OCI-LY1 (cell line): Measurements from ENCODE around the gene RTCB.

Experiments
- H2AFZ ChIP-seq: fragments of 200-600 bp; sonication (generic), shearing (Covaris generic); 2 replicates; pipeline ENCODE4 v1.6.0; 2014; ENCODE audit warnings: antibody characterized with exemption, mild to moderate bottlenecking, low read length
- H3F3A ChIP-seq: fragments of 200-600 bp; sonication (generic), shearing (Covaris generic); 2 replicates; pipeline ENCODE4 v1.6.0; 2014; ENCODE audit warnings: mild to moderate bottlenecking, antibody characterized with exemption, low read length, moderate library complexity; ENCODE audit not compliant: insufficient read depth
- H3K27ac ChIP-seq: fragments of 200-600 bp; sonication (generic); 2 replicates; pipeline ENCODE4 v1.5.1; 2014; ENCODE audit warnings: low read length, mixed run types, mild to moderate bottlenecking, low read depth; ENCODE audit not compliant: poor library complexity, severe bottlenecking
- H3K27me3 ChIP-seq: fragments of 200-600 bp; sonication (generic); 2 replicates; pipeline ENCODE4 v1.6.0; 2014; ENCODE audit warnings: antibody characterized with exemption, mild to moderate bottlenecking, low read length, moderate library complexity; ENCODE audit not compliant: insufficient read depth
- H3K36me3 ChIP-seq: fragments of 200-600 bp; sonication (generic); 2 replicates; pipeline ENCODE4 v1.6.1; 2014; ENCODE audit warnings: mild to moderate bottlenecking, antibody characterized with exemption, low read length, moderate library complexity, mixed read lengths; ENCODE audit not compliant: insufficient read depth
- H3K4me1 ChIP-seq: fragments of 200-600 bp; sonication (generic); 2 replicates; pipeline ENCODE4 v1.5.1; 2014; ENCODE audit warnings: mild to moderate bottlenecking, low read length, moderate library complexity; ENCODE audit not compliant: insufficient read depth, severe bottlenecking
- H3K4me2 ChIP-seq: fragments of 200-600 bp; sonication (generic), shearing (Covaris generic); 2 replicates; pipeline ENCODE4 v1.6.1; 2014; ENCODE audit warnings: low read length
- H3K4me3 ChIP-seq: fragments of 200-600 bp; sonication (generic); 2 replicates; pipeline ENCODE4 v1.5.1; 2014; ENCODE audit warnings: low read length, low read depth, mild to moderate bottlenecking, mixed read lengths; ENCODE audit not compliant: poor library complexity, severe bottlenecking
- H3K79me2 ChIP-seq: fragments of 200-600 bp; shearing (Covaris generic); 2 replicates; pipeline ENCODE4 v1.6.1; 2016; ENCODE audit warnings: mixed run types, low read length, mixed read lengths; ENCODE audit not compliant: insufficient read depth
- H3K9ac ChIP-seq: fragments of 200-600 bp; sonication (generic), shearing (Covaris generic); 2 replicates; pipeline ENCODE4 v1.6.1; 2014; ENCODE audit warnings: mild to moderate bottlenecking, low read length, mixed read lengths
- H3K9me2 ChIP-seq: fragments of 200-600 bp; sonication (generic), shearing (Covaris generic); 2 replicates; pipeline ENCODE4 v1.6.1; 2014; ENCODE audit warnings: low read depth, mild to moderate bottlenecking, low read length, mixed read lengths
- H3K9me3 ChIP-seq: fragments of 200-600 bp; shearing (Covaris generic); 2 replicates; pipeline ENCODE4 v1.6.1; 2014; ENCODE audit warnings: low read length, mixed read lengths
- H4K20me1 ChIP-seq: fragments of 200-600 bp; sonication (generic), shearing (Covaris generic); 2 replicates; pipeline ENCODE4 v1.6.0; 2016; ENCODE audit warnings: mild to moderate bottlenecking, low read length; ENCODE audit not compliant: insufficient read depth
- EZH2 ChIP-seq: fragments of 200-600 bp; sonication (generic), shearing (Covaris generic); IDR thresholded peaks from 2 replicates; pipeline ENCODE4 v1.8.0; 2017; ENCODE audit warnings: borderline replicate concordance, mixed run types, mild to moderate bottlenecking, antibody characterized with exemption, low read length, moderate library complexity, mixed read lengths
- TF ChIP-seq, protein P1 (sequence below): fragments of 200-600 bp; sonication (generic), shearing (Covaris generic); IDR thresholded peaks from 2 replicates; pipeline ENCODE4 v1.5.1; 2017; ENCODE audit warnings: mild to moderate bottlenecking, antibody characterized with exemption, low read length, moderate library complexity, mixed read lengths

The RTCB gene

DNA sequence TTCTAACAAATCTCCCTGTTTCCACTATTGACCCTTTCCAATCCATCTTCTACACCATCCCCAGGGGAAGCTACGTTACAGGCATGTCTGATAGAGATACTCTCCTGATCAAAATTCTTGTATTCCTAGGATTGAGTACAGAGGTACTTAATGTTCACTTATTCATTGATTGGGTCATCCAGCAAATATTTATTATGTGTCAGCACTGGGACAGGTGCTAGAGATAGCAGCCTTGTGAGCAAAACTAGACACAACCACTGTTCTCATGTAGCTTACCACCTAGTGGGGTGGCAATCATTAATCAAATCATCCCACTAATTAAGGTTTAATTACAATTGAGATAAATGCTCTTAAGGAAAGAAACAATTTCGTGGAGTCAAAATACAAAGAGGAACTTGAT, 9.4 kb upstream of the RTCB start:
- TF ChIP-seq, protein P1, sequence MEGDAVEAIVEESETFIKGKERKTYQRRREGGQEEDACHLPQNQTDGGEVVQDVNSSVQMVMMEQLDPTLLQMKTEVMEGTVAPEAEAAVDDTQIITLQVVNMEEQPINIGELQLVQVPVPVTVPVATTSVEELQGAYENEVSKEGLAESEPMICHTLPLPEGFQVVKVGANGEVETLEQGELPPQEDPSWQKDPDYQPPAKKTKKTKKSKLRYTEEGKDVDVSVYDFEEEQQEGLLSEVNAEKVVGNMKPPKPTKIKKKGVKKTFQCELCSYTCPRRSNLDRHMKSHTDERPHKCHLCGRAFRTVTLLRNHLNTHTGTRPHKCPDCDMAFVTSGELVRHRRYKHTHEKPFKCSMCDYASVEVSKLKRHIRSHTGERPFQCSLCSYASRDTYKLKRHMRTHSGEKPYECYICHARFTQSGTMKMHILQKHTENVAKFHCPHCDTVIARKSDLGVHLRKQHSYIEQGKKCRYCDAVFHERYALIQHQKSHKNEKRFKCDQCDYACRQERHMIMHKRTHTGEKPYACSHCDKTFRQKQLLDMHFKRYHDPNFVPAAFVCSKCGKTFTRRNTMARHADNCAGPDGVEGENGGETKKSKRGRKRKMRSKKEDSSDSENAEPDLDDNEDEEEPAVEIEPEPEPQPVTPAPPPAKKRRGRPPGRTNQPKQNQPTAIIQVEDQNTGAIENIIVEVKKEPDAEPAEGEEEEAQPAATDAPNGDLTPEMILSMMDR = no peak
- no peak for TF ChIP-seq EZH2
- H3F3A ChIP-seq = no peaks in the 10 kb centered on the region
- no peak overlapping the region for H3K4me3 ChIP-seq
- no peaks in the 10 kb centered on the region for H3K36me3 ChIP-seq
- H2AFZ ChIP-seq = no peak overlapping the region
- H3K9ac ChIP-seq = no peak overlapping the region
- H3K27ac ChIP-seq = no peak overlapping the region
- no peaks in the 10 kb centered on the region for H3K9me2 ChIP-seq
- H3K9me3 ChIP-seq = no peaks in the 10 kb centered on the region
- H3K4me1 ChIP-seq = no peaks in the 10 kb centered on the region
- H3K4me2 ChIP-seq = no peak overlapping the region
- no peaks in the 10 kb centered on the region for H4K20me1 ChIP-seq
- no peaks in the 10 kb centered on the region for H3K79me2 ChIP-seq
- H3K27me3 ChIP-seq = peaks cover 4% of the 10 kb centered on the region; the same call in 1 of the 2 replicates

- H3K9ac ChIP-seq = no peak overlapping the region
- no peak overlapping the region for H3K27ac ChIP-seq
- peaks cover 4% of the 10 kb centered on the region; the same call in 1 of the 2 replicates for H3K27me3 ChIP-seq
- H3K4me1 ChIP-seq = no peaks in the 10 kb centered on the region
- no peaks in the 10 kb centered on the region for H3K9me3 ChIP-seq
- H4K20me1 ChIP-seq = no peaks in the 10 kb centered on the region
- H3K4me2 ChIP-seq = no peak overlapping the region
- no peaks in the 10 kb centered on the region for H3F3A ChIP-seq
- no peaks in the 10 kb centered on the region for H3K9me2 ChIP-seq
- H3K4me3 ChIP-seq = no peak overlapping the region
- no peaks in the 10 kb centered on the region for H3K36me3 ChIP-seq
- no peak overlapping the region for H2AFZ ChIP-seq
- H3K79me2 ChIP-seq = no peaks in the 10 kb centered on the region
- TF ChIP-seq EZH2 = no peak
- TF ChIP-seq, protein P1 = no peak
Observed at GRCh38 chr22:32417906-32418305, 5.9 kb upstream of the RTCB start.

DNA sequence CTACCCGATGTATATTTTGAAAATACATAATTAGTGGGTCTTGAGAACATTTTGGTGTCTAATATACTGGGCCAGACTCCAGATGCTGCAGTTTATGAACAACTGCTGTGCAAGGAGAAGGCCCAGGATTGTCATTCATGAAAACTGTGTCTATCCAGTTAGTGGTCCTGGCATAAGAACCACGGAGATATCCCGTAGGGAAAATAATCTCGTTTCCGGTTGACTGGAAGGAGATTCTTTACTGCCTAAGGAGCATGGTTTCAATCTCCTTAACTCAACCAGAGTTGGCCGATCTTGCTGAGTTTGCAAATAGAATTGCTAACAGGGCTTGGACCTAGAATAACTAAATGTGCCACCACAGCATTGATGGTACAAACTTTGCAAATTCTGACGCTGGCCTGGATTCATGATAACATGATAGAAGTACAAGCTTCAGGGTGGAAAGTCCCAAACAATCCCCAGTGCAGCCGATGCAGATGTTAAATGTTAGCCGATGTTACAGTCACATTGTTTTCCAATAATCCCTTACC, 4.6 kb upstream of the RTCB start:
- no peak overlapping the region for H2AFZ ChIP-seq
- peaks cover 8% of the 10 kb centered on the region for H3K4me1 ChIP-seq
- no peak for TF ChIP-seq EZH2
- TF ChIP-seq, protein P1 = no peak
- no peaks in the 10 kb centered on the region for H4K20me1 ChIP-seq
- H3K27me3 ChIP-seq = no peaks in the 10 kb centered on the region
- H3K27ac ChIP-seq = no peak overlapping the region
- no peaks in the 10 kb centered on the region for H3K36me3 ChIP-seq
- no peaks in the 10 kb centered on the region for H3K9me3 ChIP-seq
- H3K4me3 ChIP-seq = no peak overlapping the region
- no peaks in the 10 kb centered on the region for H3K9me2 ChIP-seq
- no peaks in the 10 kb centered on the region for H3F3A ChIP-seq
- H3K9ac ChIP-seq = no peak overlapping the region
- no peak overlapping the region for H3K4me2 ChIP-seq
- H3K79me2 ChIP-seq = peaks cover 2% of the 10 kb centered on the region
